ENCODE results near the gene NOC2L. TPM values are rescaled to one million over a fixed set of nuclear protein-coding genes. Genes with fewer than 3 reads are reported as not detected.

NOC2L gene
- total RNA-seq, 3 donors from 2014 or later (not counting 1 experiment from before 2014, with no cell fraction given), result 61.4 to 66.0 (median 61.8) TPM

GRCh38 chr1:910881-911721 lies 48.0 kb downstream of the NOC2L start:
- no peaks in the 10 kb centered on the region for H3K9me3 Mint-ChIP-seq
- H3K4me3 Mint-ChIP-seq, result no peak overlapping the region
- Histone ChIP-seq H3K4me3 (ENCODE audit: low read length) (no peak overlapping the region), H3K4me1 (ENCODE audit: control insufficient read depth, insufficient read depth, low read length) (no peaks in the 10 kb centered on the region), H3K27me3 (ENCODE audit: control insufficient read depth, insufficient read depth, low read length) (peaks cover 5% of the 10 kb centered on the region), H3K27ac (ENCODE audit: low read length) (no peak overlapping the region), H3K36me3 (ENCODE audit: control insufficient read depth, insufficient read depth, low read length) (no peaks in the 10 kb centered on the region), H3K9me3 (ENCODE audit: control insufficient read depth, insufficient read depth, low read length) (no peaks in the 10 kb centered on the region)
- no peaks in the 10 kb centered on the region for H3K36me3 Mint-ChIP-seq
- no peak for TF ChIP-seq CTCF (IDR thresholded peaks at IDR 0.05)
- intact Hi-C loops (cut with micrococcal nuclease), result no loop called here
- H3K27ac Mint-ChIP-seq, result no peak overlapping the region
- ATAC-seq (no peak), DNase-seq (no peak)
- WGBS (ENCODE audit: insufficient coverage), result 84% methylated on average over 25 of the region's 25 CpGs
- peaks cover 18 to 31% of the 10 kb centered on the region in 2 donors for H3K27me3 Mint-ChIP-seq (ENCODE audit: low read depth in 2 of 2)
- H3K4me1 Mint-ChIP-seq, result peaks cover 0 to 6% of the 10 kb centered on the region in 2 donors

- no peak for DNase-seq
- ATAC-seq, result no peak
- Histone ChIP-seq H3K9me3 (ENCODE audit: control insufficient read depth, insufficient read depth, low read length) (no peaks in the 10 kb centered on the region), H3K27me3 (ENCODE audit: control insufficient read depth, insufficient read depth, low read length) (peaks cover 8% of the 10 kb centered on the region), H3K4me1 (ENCODE audit: control insufficient read depth, insufficient read depth, low read length) (peaks cover 3% of the 10 kb centered on the region), H3K36me3 (ENCODE audit: control insufficient read depth, insufficient read depth, low read length) (no peaks in the 10 kb centered on the region), H3K27ac (ENCODE audit: low read length) (no peak overlapping the region), H3K4me3 (ENCODE audit: low read length) (no peak overlapping the region)
- intact Hi-C loops (cut with micrococcal nuclease), result no loop called here
- no peaks in the 10 kb centered on the region for H3K9me3 Mint-ChIP-seq
- 29% methylated on average over 29 of the region's 29 CpGs for WGBS (ENCODE audit: insufficient coverage)
- H3K4me3 Mint-ChIP-seq, result no peak overlapping the region
- no peak overlapping the region for H3K27ac Mint-ChIP-seq
- no peak for TF ChIP-seq CTCF (IDR thresholded peaks at IDR 0.05)
- peaks cover 18 to 34% of the 10 kb centered on the region in 2 donors for H3K27me3 Mint-ChIP-seq (ENCODE audit: low read depth in 2 of 2)
- no peaks in the 10 kb centered on the region for H3K36me3 Mint-ChIP-seq
- H3K4me1 Mint-ChIP-seq, result peaks cover 2 to 8% of the 10 kb centered on the region in 2 donors
Measured at GRCh38 chr1:910311-910880, 48.7 kb downstream of the NOC2L start.

- DNase-seq (peak in 1 of 2 donors; percentile 13), ATAC-seq (no peak)
- TF ChIP-seq CTCF (IDR thresholded peaks at IDR 0.05), result no peak
- Mint-ChIP-seq H3K4me3 (no peak overlapping the region), H3K27ac (no peak overlapping the region), H3K36me3 (no peaks in the 10 kb centered on the region), H3K27me3 (ENCODE audit: low read depth in 2 of 2) (peaks cover 18 to 34% of the 10 kb centered on the region in 2 donors), H3K9me3 (no peaks in the 10 kb centered on the region), H3K4me1 (peaks cover 6 to 12% of the 10 kb centered on the region in 2 donors)
- 9% methylated on average over 53 of the region's 53 CpGs for WGBS (ENCODE audit: insufficient coverage)
- peaks cover 12% of the 10 kb centered on the region for H3K27me3 ChIP-seq (ENCODE audit: control insufficient read depth, insufficient read depth, low read length)
- H3K4me3 ChIP-seq (ENCODE audit: low read length), result no peak overlapping the region
- no peaks in the 10 kb centered on the region for H3K9me3 ChIP-seq (ENCODE audit: control insufficient read depth, insufficient read depth, low read length)
- intact Hi-C loops (cut with micrococcal nuclease), result no loop called here
- H3K27ac ChIP-seq (ENCODE audit: low read length), result no peak overlapping the region
- peaks cover 8% of the 10 kb centered on the region for H3K4me1 ChIP-seq (ENCODE audit: control insufficient read depth, insufficient read depth, low read length)
- no peaks in the 10 kb centered on the region for H3K36me3 ChIP-seq (ENCODE audit: control insufficient read depth, insufficient read depth, low read length)
Measured at GRCh38 chr1:909861-910310, 49.2 kb downstream of the NOC2L start.
